Activated CD4-positive, alpha-beta memory T cell treated with anti-CD3 and anti-CD28 coated beads, Interleukin-2, amount 10 ng/mL, durations not matched to agents 7 days and 5 days (primary cell): ENCODE measurements around the gene PROK1. TPM values are rescaled to one million over a fixed set of nuclear protein-coding genes. Genes with fewer than 3 reads are reported as not detected.
"Not testable (repeated sequence)": the region's sequence is repeated elsewhere in the genome, so short reads cannot be mapped to it uniquely, and the experiment has no call there.

Source experiments
- CTCF ChIA-PET: fragments of 350-600 bp; sonication (Branson Sonifier 250); formaldehyde crosslinking; loops from one replicate; lab custom pipeline; 2021; ENCODE audit warnings: antibody characterized with exemption, inconsistent platforms; lab: Charles Lee
- POLR2A ChIA-PET: fragments of 350-600 bp; sonication (Branson Sonifier 250); formaldehyde crosslinking; loops from one replicate; lab custom pipeline; 2021; ENCODE audit warnings: antibody characterized with exemption; lab: Charles Lee
- DNase-seq: peaks from one replicate; pipeline ENCODE4 v3.0.0-alpha.2; 2020
- H3K27ac Mint-ChIP-seq: one replicate; pipeline ENCODE4 v1.8.0; 2021; ENCODE audit warnings: mild to moderate bottlenecking, mixed read lengths
- H3K27me3 Mint-ChIP-seq: one replicate; pipeline ENCODE4 v1.8.0; 2021; ENCODE audit warnings: mixed read lengths
- H3K36me3 Mint-ChIP-seq: one replicate; pipeline ENCODE4 v1.8.0; 2021; ENCODE audit warnings: low read depth, mixed read lengths
- H3K4me1 Mint-ChIP-seq: one replicate; pipeline ENCODE4 v1.8.0; 2021; ENCODE audit warnings: mixed read lengths
- H3K4me3 Mint-ChIP-seq: one replicate; pipeline ENCODE4 v1.8.0; 2021; ENCODE audit warnings: mild to moderate bottlenecking, mixed read lengths
- H3K9me3 Mint-ChIP-seq: one replicate; pipeline ENCODE4 v1.8.0; 2021; ENCODE audit warnings: mixed read lengths
- total RNA-seq, 2 experiments: library from RNA; stranded (reverse); gene quantifications; one replicate each; pipeline ENCODE4 v1.2.3, GENCODE V29; 2021

Gene PROK1
- not detected for total RNA-seq

GRCh38 chr1:110450929-110451328, at the start of gene PROK1:
PROK1 (plus strand) TSS chr1:110451149; CDS start chr1:110451217, 68 bp downstream.
- H3K27ac Mint-ChIP-seq = no peak within 1 kb of the TSS
- H3K4me3 Mint-ChIP-seq = no peak within 1 kb of the TSS
- no peak for DNase-seq
- no peaks in the 10 kb centered on the region for H3K36me3 Mint-ChIP-seq
- no peaks in the 10 kb centered on the region for H3K4me1 Mint-ChIP-seq
- peaks cover 28% of the 10 kb centered on the region for H3K27me3 Mint-ChIP-seq
- POLR2A ChIA-PET = interaction anchor here (1.7 kb wide), 1 partner anchor 43 kb away, joined by 3 read pairs; no protein-coding TSS in a partner anchor
- H3K9me3 Mint-ChIP-seq = no peaks in the 10 kb centered on the region
- CTCF ChIA-PET = interaction anchor here (1.0 to 2.2 kb wide), 4 partner anchors 9 to 254 kb away, joined by 3 to 6 read pairs (median 4); no protein-coding TSS in a partner anchor

- H3K4me1 Mint-ChIP-seq = peaks cover 24% of the 10 kb centered on the region
- POLR2A ChIA-PET = interaction anchor here (1.0 to 3.4 kb wide), 2 partner anchors 64 to 207 kb away, joined by 3 to 13 read pairs; partner anchors contain the start of gene RBM15
- no peak for DNase-seq
- H3K9me3 Mint-ChIP-seq = no peaks in the 10 kb centered on the region
- H3K36me3 Mint-ChIP-seq = peaks cover 37% of the 10 kb centered on the region
- no peak overlapping the region for H3K27ac Mint-ChIP-seq
- no peaks in the 10 kb centered on the region for H3K27me3 Mint-ChIP-seq
- H3K4me3 Mint-ChIP-seq = no peak overlapping the region
- CTCF ChIA-PET = interaction anchor here (0.9 to 1.7 kb wide), 3 partner anchors 8 to 207 kb away, joined by 3 to 4 read pairs (median 3); partner anchors contain the start of gene RBM15
Observed at GRCh38 chr1:110403805-110404204, 47.1 kb upstream of the PROK1 start.

GRCh38 chr1:110404401-110404800, 46.5 kb upstream of the PROK1 start:
- Mint-ChIP-seq H3K27ac (no peak overlapping the region), H3K27me3 (no peaks in the 10 kb centered on the region), H3K9me3 (no peaks in the 10 kb centered on the region), H3K36me3 (peaks cover 37% of the 10 kb centered on the region), H3K4me3 (no peak overlapping the region), H3K4me1 (peaks cover 27% of the 10 kb centered on the region)
- DNase-seq = no peak
- POLR2A ChIA-PET = interaction anchor here (1.0 to 3.4 kb wide), 2 partner anchors 65 to 208 kb away, joined by 3 to 13 read pairs; partner anchors contain the start of gene RBM15
- CTCF ChIA-PET = interaction anchor here (1.5 to 2.9 kb wide), 2 partner anchors 197 to 208 kb away, joined by 3 to 11 read pairs; no protein-coding TSS in a partner anchor

GRCh38 chr1:110406407-110406806, 44.5 kb upstream of the PROK1 start:
- H3K36me3 Mint-ChIP-seq = peaks cover 26% of the 10 kb centered on the region
- H3K4me1 Mint-ChIP-seq = peaks cover 27% of the 10 kb centered on the region
- H3K9me3 Mint-ChIP-seq, DNase-seq, H3K27me3 Mint-ChIP-seq: not testable (repeated sequence)
- H3K27ac Mint-ChIP-seq = peak overlapping the region; percentile 96
- peak overlapping the region; percentile 95 for H3K4me3 Mint-ChIP-seq
- ChIA-PET POLR2A (interaction anchor here (0.8 to 7.9 kb wide), 8 partner anchors 7 to 213 kb away, joined by 3 to 94 read pairs (median 3); partner anchors contain the start of gene RBM15), CTCF (interaction anchor here (0.8 to 5.1 kb wide), 3 partner anchors 54 to 199 kb away, joined by 3 to 23 read pairs (median 11); partner anchors contain the start of gene RBM15)

- H3K4me3 Mint-ChIP-seq = peak within 1 kb of the TSS; percentile 95
- no peaks in the 10 kb centered on the region for H3K27me3 Mint-ChIP-seq
- peak within 1 kb of the TSS; percentile 96 for H3K27ac Mint-ChIP-seq
- no peaks in the 10 kb centered on the region for H3K9me3 Mint-ChIP-seq
- POLR2A ChIA-PET = interaction anchor here (0.7 to 7.9 kb wide), 12 partner anchors 8 to 212 kb away, joined by 3 to 94 read pairs (median 3); partner anchors contain the start of gene RBM15
- DNase-seq = peak; percentile 94
- H3K36me3 Mint-ChIP-seq = peaks cover 19% of the 10 kb centered on the region
- CTCF ChIA-PET = interaction anchor here (0.7 to 11.2 kb wide), 13 partner anchors 9 to 211 kb away, joined by 3 to 188 read pairs (median 6); partner anchors contain the start of genes KCNC4 and RBM15
- H3K4me1 Mint-ChIP-seq = peaks cover 27% of the 10 kb centered on the region
Observed at GRCh38 chr1:110407260-110408210, 43.4 kb upstream of the PROK1 start, which contains the start of gene LAMTOR5. LAMTOR5 (minus strand) TSS chr1:110407694; CDS start chr1:110407620, 74 bp downstream.

- Mint-ChIP-seq H3K4me3 (peak overlapping the region; percentile 95), H3K9me3 (no peaks in the 10 kb centered on the region), H3K4me1 (peaks cover 27% of the 10 kb centered on the region), H3K36me3 (peaks cover 19% of the 10 kb centered on the region), H3K27ac (no peak overlapping the region), H3K27me3 (no peaks in the 10 kb centered on the region)
- DNase-seq = no peak
- ChIA-PET CTCF (interaction anchor here (0.6 to 11.2 kb wide), 14 partner anchors 9 to 212 kb away, joined by 3 to 188 read pairs (median 4); partner anchors contain the start of genes KCNC4 and RBM15), POLR2A (interaction anchor here (0.7 to 7.9 kb wide), 11 partner anchors 10 to 211 kb away, joined by 3 to 94 read pairs (median 4); partner anchors contain the start of gene RBM15)
Observed at GRCh38 chr1:110408488-110408887, 42.5 kb upstream of the PROK1 start.

- ChIA-PET CTCF (interaction anchor here (0.6 to 11.2 kb wide), 12 partner anchors 13 to 350 kb away, joined by 3 to 188 read pairs (median 4); partner anchors contain the start of genes KCNC4 and RBM15), POLR2A (interaction anchor here (1.0 to 7.9 kb wide), 3 partner anchors 10 to 206 kb away, joined by 3 to 94 read pairs (median 4); partner anchors contain the start of gene RBM15)
- Mint-ChIP-seq H3K4me1 (peaks cover 25% of the 10 kb centered on the region), H3K36me3 (peaks cover 12% of the 10 kb centered on the region), H3K9me3 (no peaks in the 10 kb centered on the region), H3K27ac (no peak overlapping the region), H3K27me3 (no peaks in the 10 kb centered on the region), H3K4me3 (peak overlapping the region; percentile 95)
- DNase-seq = no peak
Observed at GRCh38 chr1:110409316-110409715, 41.6 kb upstream of the PROK1 start.

- H3K27ac Mint-ChIP-seq = no peak overlapping the region
- ChIA-PET CTCF (interaction anchor here (0.6 to 11.2 kb wide), 20 partner anchors 8 to 370 kb away, joined by 3 to 188 read pairs (median 6); no protein-coding TSS in a partner anchor), POLR2A (interaction anchor here (7.9 kb wide), 1 partner anchor 73 kb away, joined by 94 read pairs; the partner anchor contains the start of gene RBM15)
- peaks cover 7% of the 10 kb centered on the region for H3K36me3 Mint-ChIP-seq
- H3K27me3 Mint-ChIP-seq = no peaks in the 10 kb centered on the region
- DNase-seq = no peak
- peaks cover 21% of the 10 kb centered on the region for H3K4me1 Mint-ChIP-seq
- no peak overlapping the region for H3K4me3 Mint-ChIP-seq
- H3K9me3 Mint-ChIP-seq = no peaks in the 10 kb centered on the region
Observed at GRCh38 chr1:110411173-110411735, 39.7 kb upstream of the PROK1 start.

GRCh38 chr1:110412576-110412975, 38.4 kb upstream of the PROK1 start:
- no peak overlapping the region for H3K4me3 Mint-ChIP-seq
- DNase-seq = peak; percentile 71
- POLR2A ChIA-PET = interaction anchor here (1.0 to 7.9 kb wide), 2 partner anchors 74 to 209 kb away, joined by 3 to 94 read pairs; partner anchors contain the start of gene RBM15
- peaks cover under 1% of the 10 kb centered on the region for H3K36me3 Mint-ChIP-seq
- H3K4me1 Mint-ChIP-seq = peaks cover 13% of the 10 kb centered on the region
- no peaks in the 10 kb centered on the region for H3K9me3 Mint-ChIP-seq
- H3K27me3 Mint-ChIP-seq = no peaks in the 10 kb centered on the region
- no peak overlapping the region for H3K27ac Mint-ChIP-seq
- CTCF ChIA-PET = interaction anchor here (0.6 to 11.2 kb wide), 24 partner anchors 9 to 210 kb away, joined by 3 to 188 read pairs (median 4); partner anchors contain the start of gene KCNC4

- CTCF ChIA-PET = interaction anchor here (0.6 to 11.2 kb wide), 18 partner anchors 9 to 210 kb away, joined by 3 to 188 read pairs (median 6); partner anchors contain the start of gene KCNC4
- not testable (repeated sequence) for H3K9me3 Mint-ChIP-seq, H3K27ac Mint-ChIP-seq, H3K4me3 Mint-ChIP-seq, H3K4me1 Mint-ChIP-seq, DNase-seq, H3K36me3 Mint-ChIP-seq, H3K27me3 Mint-ChIP-seq
- POLR2A ChIA-PET = interaction anchor here (1.0 to 7.9 kb wide), 2 partner anchors 74 to 210 kb away, joined by 3 to 94 read pairs; partner anchors contain the start of gene RBM15
Observed at GRCh38 chr1:110413045-110413444, 37.9 kb upstream of the PROK1 start.

- H3K36me3 Mint-ChIP-seq = no peaks in the 10 kb centered on the region
- no peak overlapping the region for H3K27ac Mint-ChIP-seq
- no peaks in the 10 kb centered on the region for H3K9me3 Mint-ChIP-seq
- H3K4me3 Mint-ChIP-seq = no peak overlapping the region
- no peak for DNase-seq
- CTCF ChIA-PET = interaction anchor here (11.2 kb wide), 1 partner anchor 42 kb away, joined by 188 read pairs; no protein-coding TSS in a partner anchor
- peaks cover 22% of the 10 kb centered on the region for H3K4me1 Mint-ChIP-seq
- POLR2A ChIA-PET = no interaction called here
- peaks cover 3% of the 10 kb centered on the region for H3K27me3 Mint-ChIP-seq
Observed at GRCh38 chr1:110418729-110419128, 32.2 kb upstream of the PROK1 start.
